Right renal pelvis (tissue), 4 donors: Measurements from ENCODE around the gene ANKRD44. TPM values are rescaled to one million over a fixed set of nuclear protein-coding genes. Genes with fewer than 3 reads are reported as not detected.
"Not testable (repeated sequence)": the region's sequence is repeated elsewhere in the genome, so short reads cannot be mapped to it uniquely, and the experiment has no call there.

ENCODE experiments used
- DNase-seq, 4 donors: peaks; one replicate each; pipeline ENCODE4 v3.0.0-alpha.2; 2013; ENCODE audit warnings: low read depth in 4 of 4, low spot score in 3 of 4, missing footprints in 1 of 4
- polyA plus RNA-seq, 4 donors: library from polyadenylated mRNA; unstranded; fragments of 120-200 nt; gene quantifications; one replicate each; pipeline ENCODE4 v1.2.1, GENCODE V29; 2013; ENCODE audit not compliant: insufficient read length in 4 of 4

ANKRD44 gene
- polyA plus RNA-seq, 4 donors, result 9.2 to 13.9 (median 10.7) TPM

DNA sequence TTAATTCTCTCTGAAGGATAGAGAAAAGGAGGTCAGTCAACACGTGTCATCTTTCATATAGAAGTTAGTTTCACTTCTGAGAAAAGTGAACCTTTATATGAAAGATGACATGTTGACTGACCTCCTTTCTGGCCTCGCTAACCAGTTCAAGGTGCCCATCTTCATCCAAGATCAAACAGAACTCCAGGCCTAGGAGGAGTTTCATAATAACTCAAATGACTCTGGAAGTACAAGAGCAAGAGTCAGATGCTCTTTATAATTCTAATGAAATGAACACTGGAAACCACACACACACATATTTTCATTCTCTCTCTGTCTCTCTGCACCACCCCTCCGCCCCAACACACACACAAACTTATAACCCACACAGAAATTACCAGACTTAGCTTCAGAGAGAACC is 16.3 kb downstream of the ANKRD44 start:
- DNase-seq, result no peak

DNA sequence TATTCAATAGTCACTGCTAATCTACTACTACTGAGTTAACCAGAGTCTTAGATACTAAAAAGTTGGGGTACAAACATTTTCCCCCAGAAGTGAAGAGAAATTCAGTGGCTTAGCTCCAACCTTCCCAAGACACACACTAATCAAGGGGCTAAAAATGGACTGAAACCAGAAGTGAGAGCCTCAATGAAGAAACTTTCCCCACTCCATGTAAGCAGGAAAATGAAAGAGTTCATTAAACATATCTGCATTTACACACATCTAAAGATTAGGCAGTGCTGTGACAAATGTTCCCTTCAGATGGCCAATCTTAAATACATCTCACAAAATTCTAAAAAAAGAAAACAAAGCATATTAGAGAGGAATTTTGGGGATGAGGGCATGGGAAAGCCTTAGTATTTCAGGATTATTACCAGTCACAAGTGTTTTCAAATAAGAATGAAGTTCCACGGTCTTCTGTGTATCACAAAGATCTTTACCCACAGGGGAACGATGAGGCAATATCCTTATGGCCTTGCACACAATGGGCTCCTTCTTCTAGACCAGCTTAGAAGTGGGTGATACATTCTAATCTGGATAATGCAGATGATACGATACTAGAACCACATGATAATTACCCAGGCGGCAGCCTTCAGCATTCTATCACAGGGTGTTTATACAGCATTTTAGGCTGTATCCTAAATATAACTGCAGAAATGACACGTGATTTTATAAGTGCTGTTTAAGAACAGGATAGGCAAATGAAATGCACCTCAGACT is 17.1 kb downstream of the ANKRD44 start:
- DNase-seq, result no peak

DNA sequence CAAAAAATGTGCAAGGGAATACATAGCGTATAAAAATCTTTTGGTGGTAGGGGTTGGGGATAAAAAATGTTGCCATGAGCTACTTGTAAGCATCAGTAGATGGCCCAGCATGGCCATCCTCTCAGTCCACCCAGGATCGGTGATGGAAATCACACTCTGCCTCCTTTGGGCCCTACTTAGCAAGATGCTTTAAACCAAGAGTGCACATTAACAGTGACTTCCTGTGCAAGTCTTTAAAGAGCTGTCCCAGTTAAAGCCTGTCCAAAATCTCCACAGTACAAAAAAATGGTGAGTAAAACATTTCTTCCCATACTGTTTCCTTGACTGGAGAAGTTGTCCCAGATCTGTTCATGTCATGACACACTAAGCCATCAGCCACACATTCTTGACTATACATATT is 18.0 kb downstream of the ANKRD44 start:
- DNase-seq, result no peak

DNA sequence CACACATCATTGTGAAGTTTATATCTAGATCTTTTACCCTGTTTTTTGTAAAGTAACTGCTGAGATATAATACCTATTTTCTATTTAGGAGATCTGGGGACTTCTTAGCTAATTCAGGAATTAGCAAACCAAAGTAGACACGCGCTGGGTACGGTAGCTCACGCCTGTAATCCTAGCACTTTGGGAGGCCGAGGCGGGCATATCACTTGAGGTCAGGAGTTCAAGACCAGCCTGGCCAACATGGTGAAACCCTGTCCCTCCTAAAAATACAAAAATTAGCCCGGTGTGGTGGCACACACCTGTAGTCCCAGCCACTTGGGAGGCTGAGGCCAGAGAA is 23.0 kb downstream of the ANKRD44 start:
- not testable (repeated sequence) for DNase-seq

DNA sequence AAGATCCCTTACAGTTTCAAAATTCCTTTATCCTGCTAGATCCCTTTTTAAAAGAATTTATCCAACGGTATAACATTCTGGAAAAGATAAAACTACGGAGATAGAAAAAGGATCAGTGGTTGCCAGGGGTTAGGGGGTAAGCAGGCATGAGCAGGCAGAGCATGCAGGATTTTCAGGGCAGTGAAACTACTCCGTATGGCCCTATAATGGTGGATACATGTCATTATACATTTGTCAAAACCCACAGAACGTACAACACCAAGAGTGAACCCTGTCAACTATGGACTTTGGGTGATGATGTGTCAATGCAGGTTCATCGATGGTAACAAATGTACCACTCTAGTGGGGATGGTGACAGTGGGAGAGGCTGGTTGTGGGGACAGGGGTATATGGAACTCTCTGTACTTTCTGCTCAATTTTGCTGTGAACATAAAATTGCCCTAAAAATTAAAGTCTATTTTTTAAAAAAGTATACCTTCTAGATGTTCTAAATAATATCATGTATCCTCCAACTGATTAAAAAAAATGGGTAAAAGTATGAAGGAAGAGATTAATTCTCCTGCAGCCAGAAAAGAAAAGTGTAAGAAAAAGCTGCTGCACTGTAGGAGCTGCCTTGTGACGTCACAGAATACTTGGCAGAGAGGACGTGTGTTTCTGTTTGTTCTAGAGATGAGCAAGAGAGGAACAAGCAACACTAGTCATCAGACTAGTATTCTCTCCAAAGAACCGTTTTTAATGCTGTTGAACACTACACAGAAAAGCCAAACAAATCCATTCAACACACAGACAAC is 23.6 kb downstream of the ANKRD44 start:
- no peak for DNase-seq

DNA sequence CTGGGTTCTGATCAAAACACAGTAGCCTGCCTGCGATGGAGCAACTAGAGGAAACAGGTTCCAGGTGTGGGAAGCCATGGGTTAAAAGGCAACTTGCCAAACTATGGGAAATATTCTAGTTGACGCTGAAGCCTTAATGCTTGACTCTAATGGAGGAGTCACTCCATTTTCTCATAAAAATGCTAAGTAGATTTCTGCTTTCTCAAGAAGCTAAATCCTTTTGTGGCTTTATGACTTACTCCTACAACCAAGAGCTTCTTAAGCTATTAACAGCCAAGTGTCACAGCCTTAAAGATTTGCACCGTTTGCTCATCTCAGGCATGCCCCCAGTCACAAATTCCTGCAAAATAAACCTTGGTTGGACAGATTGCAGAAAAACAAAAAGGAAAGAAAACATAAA is 25.2 kb downstream of the ANKRD44 start:
- DNase-seq, result no peak

DNA sequence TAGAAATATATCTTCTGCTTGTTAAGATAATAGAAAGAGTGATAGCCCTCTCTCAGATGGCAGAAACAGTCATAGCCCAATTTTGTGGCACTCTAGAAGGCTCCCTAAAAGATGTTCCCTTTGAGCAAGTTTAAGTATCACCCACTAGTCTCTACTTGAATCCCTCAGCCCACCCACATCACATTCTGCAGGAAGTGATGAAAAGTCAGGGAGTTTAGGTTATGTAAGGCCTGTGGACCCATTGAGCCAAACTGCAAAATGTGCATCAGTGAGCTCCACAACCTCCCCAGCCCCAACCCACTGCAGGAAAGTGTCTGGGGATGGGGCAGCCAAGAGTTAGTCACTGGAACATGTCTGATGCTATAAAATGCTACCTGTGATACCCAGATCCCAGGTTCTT is 25.6 kb downstream of the ANKRD44 start:
- no peak for DNase-seq

- no peak for DNase-seq
Measured at GRCh38 chr2:197281421-197281820, 29.2 kb downstream of the ANKRD44 start.

GRCh38 chr2:197280015-197280702 is 30.4 kb downstream of the ANKRD44 start:
- DNase-seq, result no peak

GRCh38 chr2:197278799-197279763 is 31.5 kb downstream of the ANKRD44 start:
- no peak for DNase-seq

GRCh38 chr2:197277794-197278193 is 32.8 kb downstream of the ANKRD44 start:
- DNase-seq, result no peak

DNA sequence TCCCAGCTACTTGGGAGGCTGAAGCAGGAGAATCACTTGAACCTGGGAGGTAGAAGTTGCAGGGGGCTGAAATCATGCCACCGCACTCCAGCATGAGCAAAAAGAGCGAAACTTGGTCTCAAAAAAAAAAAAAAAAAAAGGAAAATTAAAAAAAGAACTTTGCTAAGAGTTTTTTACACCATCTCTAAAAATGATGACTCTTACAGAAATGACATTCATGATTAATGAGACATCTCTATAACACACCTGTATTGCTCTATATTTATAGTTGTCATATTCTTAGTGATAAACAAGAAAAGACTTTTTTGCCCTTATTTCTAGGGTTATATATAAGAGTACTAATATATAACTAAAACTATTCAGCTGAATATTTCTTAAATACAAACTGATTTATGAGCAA is 34.4 kb downstream of the ANKRD44 start:
- DNase-seq, result no peak

GRCh38 chr2:197274937-197275336 is 35.6 kb downstream of the ANKRD44 start:
- no peak for DNase-seq

DNA sequence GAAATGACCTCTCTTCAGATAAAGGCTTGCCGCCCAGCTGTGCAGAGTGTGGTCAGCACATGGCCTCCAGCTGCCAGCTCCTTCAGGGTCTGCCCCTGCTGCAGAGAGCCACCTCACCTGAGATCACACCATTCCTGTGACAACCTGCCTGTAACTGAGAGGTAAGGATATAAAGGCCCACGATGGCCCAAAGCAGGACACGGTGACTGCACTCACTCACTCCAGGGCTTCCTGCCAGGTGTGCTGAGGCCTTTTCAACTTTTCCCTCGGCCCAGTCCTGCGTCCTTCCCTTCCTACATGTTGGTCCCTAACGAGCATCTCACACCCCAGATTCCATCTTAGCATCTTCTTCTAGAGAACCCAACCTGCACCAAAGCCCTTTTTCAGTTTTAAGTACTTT is 36.2 kb downstream of the ANKRD44 start:
- no peak for DNase-seq

DNA sequence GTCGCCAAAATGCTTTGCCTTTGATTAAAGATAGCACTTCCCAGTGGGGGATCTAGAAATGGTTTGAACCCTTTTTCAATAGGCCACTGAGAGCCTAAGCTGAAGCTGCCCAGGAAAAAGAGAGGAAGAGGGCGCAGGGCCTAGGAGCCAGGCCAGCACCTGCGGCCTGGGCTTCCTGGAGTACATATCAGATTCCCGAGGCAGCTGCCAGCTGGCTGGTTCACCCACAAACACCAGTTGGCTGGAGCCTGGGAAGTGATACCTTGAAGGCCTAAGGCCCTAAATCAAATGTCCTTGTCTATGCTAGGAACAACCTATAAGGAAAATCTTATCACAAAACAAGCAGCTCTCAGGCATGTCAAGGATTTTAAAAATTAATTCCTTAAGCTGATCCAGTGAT is 37.1 kb downstream of the ANKRD44 start:
- DNase-seq, result no peak

DNA sequence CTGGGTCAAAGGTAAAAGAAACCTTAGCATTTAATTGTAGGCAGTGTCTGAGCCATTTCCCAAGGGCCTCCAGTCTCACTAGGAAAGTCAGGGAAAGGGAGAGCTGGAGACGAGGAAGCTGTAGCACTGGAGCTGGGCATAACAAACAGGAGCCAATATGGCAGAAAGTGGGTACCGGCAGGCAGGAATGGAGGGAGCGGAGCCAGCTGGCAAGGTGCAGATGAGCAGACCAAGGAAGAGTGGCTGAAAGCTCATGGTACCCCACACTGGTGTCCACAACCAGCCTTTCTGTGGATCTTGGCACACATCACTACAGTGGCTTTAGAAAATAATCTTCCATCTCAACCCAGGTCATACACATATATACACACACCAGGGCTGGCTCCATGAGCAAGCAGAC is 40.0 kb downstream of the ANKRD44 start:
- DNase-seq, result no peak

DNA sequence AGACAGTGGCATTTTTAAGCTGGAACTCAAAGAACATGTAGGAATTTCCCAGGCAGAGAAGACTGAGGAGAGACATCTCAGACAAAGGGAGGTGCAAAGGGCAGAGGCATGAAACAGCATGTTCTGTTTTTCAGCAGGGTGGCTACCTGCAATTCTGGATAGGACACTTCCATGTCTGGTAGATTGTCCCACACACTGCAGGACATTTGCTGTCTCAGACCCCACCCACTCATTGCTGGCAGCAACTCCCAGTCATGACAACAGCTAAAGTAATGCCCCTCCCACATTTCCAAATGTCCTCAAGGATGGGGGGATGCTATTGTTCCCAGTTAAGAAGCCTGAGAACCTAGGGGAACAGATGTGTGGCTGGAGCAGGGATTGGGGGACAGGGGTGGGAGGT is 40.8 kb downstream of the ANKRD44 start:
- no peak for DNase-seq

GRCh38 chr2:197268786-197269584 is 41.6 kb downstream of the ANKRD44 start:
- no peak for DNase-seq

- no peak for DNase-seq
Measured at GRCh38 chr2:197266477-197266876, 44.1 kb downstream of the ANKRD44 start.

GRCh38 chr2:197265924-197266323 is 44.7 kb downstream of the ANKRD44 start:
- no peak for DNase-seq
